WTC11 (cell line): Measurements from ENCODE around the gene RAI1. TPM values are rescaled to one million over a fixed set of nuclear protein-coding genes. Genes with fewer than 3 reads are reported as not detected.
"Not testable (repeated sequence)": the region's sequence is repeated elsewhere in the genome, so short reads cannot be mapped to it uniquely, and the experiment has no call there.

Experiments used
- ATAC-seq: fragments of 200-7000 bp; cut with Tn5 transposase; 2 replicates; pipeline ENCODE4 v1.10.0; 2021; ENCODE audit warnings: mild to moderate bottlenecking, moderate library complexity
- CTCF ChIA-PET: fragments of 300-600 bp; sonication (Branson Sonifier 250); formaldehyde crosslinking; loops from one replicate; lab custom pipeline; 2021; ENCODE audit warnings: antibody characterized with exemption; lab: Charles Lee
- POLR2A ChIA-PET: fragments of 350-600 bp; sonication (Branson Sonifier 250); formaldehyde crosslinking; loops from one replicate; lab custom pipeline; 2021; ENCODE audit warnings: antibody characterized with exemption; lab: Charles Lee
- DNase-seq: peaks from one replicate; pipeline ENCODE4 v3.0.0; 2021; ENCODE audit warnings: low spot score
- H3K27ac Mint-ChIP-seq: 2 replicates; pipeline ENCODE4 v1.8.0; 2021; ENCODE audit warnings: mixed read lengths
- H3K27me3 Mint-ChIP-seq: 2 replicates; pipeline ENCODE4 v1.8.0; 2021; ENCODE audit warnings: low read depth, mild to moderate bottlenecking, moderate library complexity, mixed read lengths
- H3K36me3 Mint-ChIP-seq: 2 replicates; pipeline ENCODE4 v1.8.0; 2021; ENCODE audit warnings: mixed read lengths
- H3K4me1 Mint-ChIP-seq: 2 replicates; pipeline ENCODE4 v1.8.0; 2022; ENCODE audit warnings: mixed read lengths
- H3K4me3 Mint-ChIP-seq: 2 replicates; pipeline ENCODE4 v1.8.0; 2021; ENCODE audit warnings: mild to moderate bottlenecking, moderate library complexity, mixed read lengths
- H3K9me3 Mint-ChIP-seq: 2 replicates; pipeline ENCODE4 v1.8.0; 2021; ENCODE audit warnings: mixed read lengths
- ATF1 ChIP-seq: sonication (generic); formaldehyde crosslinking; IDR thresholded peaks from 2 replicates; pipeline ENCODE4 v1.8.1; 2023; ENCODE audit warnings: mild to moderate bottlenecking, moderate library complexity, missing genetic modification reagents
- ATF2 ChIP-seq: sonication (generic); formaldehyde crosslinking; IDR thresholded peaks from 2 replicates; pipeline ENCODE4 v1.8.1; 2022; ENCODE audit warnings: low read depth, missing genetic modification reagents, borderline replicate concordance
- CREM ChIP-seq: sonication (generic); formaldehyde crosslinking; IDR thresholded peaks from 2 replicates; pipeline ENCODE4 v1.8.1; 2022; ENCODE audit warnings: mild to moderate bottlenecking, missing genetic modification reagents, moderate library complexity
- FOXP1 ChIP-seq: sonication (generic); formaldehyde crosslinking; IDR thresholded peaks from 2 replicates; pipeline ENCODE4 v1.8.0; 2022; ENCODE audit warnings: missing genetic modification reagents, mild to moderate bottlenecking, moderate library complexity, borderline replicate concordance
- GTF2I ChIP-seq: fragments of 250-450 bp; sonication (Bioruptor Pico); conservative IDR thresholded peaks from 2 replicates; pipeline ENCODE4 v1.4.0; 2021; ENCODE audit warnings: mild to moderate bottlenecking
- JUN ChIP-seq: sonication (generic); formaldehyde crosslinking; IDR thresholded peaks from 2 replicates; pipeline ENCODE4 v1.8.0; 2023; ENCODE audit warnings: mild to moderate bottlenecking, missing genetic modification reagents
- NFE2L1 ChIP-seq: sonication (generic); formaldehyde crosslinking; IDR thresholded peaks from 2 replicates; pipeline ENCODE4 v1.8.1; 2023; ENCODE audit warnings: missing genetic modification reagents
- RORB ChIP-seq: fragments of 250-450 bp; sonication (Bioruptor Pico); IDR thresholded peaks from 2 replicates; pipeline ENCODE4 v1.9.0; 2021; ENCODE audit warnings: mild to moderate bottlenecking
- SMAD4 ChIP-seq: sonication (generic); formaldehyde crosslinking; IDR thresholded peaks from 2 replicates; pipeline ENCODE4 v1.8.0; 2022; ENCODE audit warnings: mild to moderate bottlenecking, missing genetic modification reagents
- SOX15 ChIP-seq: fragments of 250-450 bp; sonication (Bioruptor Pico); IDR thresholded peaks from 2 replicates; pipeline ENCODE4 v1.9.0; 2021; ENCODE audit warnings: mild to moderate bottlenecking
- ZNF121 ChIP-seq: sonication (generic); formaldehyde crosslinking; IDR thresholded peaks from 2 replicates; pipeline ENCODE4 v1.8.0; 2023; ENCODE audit warnings: missing genetic modification reagents
- ZNF263 ChIP-seq: sonication (generic); formaldehyde crosslinking; IDR thresholded peaks from 2 replicates; pipeline ENCODE4 v1.8.1; 2022; ENCODE audit warnings: low read depth, mild to moderate bottlenecking, moderate library complexity, missing genetic modification reagents
- ZNF317 ChIP-seq: sonication (generic); formaldehyde crosslinking; IDR thresholded peaks from 2 replicates; pipeline ENCODE4 v1.8.1; 2023; ENCODE audit warnings: low read depth, mild to moderate bottlenecking, moderate library complexity, missing genetic modification reagents, borderline replicate concordance
- total RNA-seq: library from RNA; stranded (reverse); gene quantifications from 3 replicates; pipeline ENCODE4 v1.2.3, GENCODE V29; 2021

RAI1 gene
- total RNA-seq, 1 experiment from 2014 or later = 12.7 TPM

DNA sequence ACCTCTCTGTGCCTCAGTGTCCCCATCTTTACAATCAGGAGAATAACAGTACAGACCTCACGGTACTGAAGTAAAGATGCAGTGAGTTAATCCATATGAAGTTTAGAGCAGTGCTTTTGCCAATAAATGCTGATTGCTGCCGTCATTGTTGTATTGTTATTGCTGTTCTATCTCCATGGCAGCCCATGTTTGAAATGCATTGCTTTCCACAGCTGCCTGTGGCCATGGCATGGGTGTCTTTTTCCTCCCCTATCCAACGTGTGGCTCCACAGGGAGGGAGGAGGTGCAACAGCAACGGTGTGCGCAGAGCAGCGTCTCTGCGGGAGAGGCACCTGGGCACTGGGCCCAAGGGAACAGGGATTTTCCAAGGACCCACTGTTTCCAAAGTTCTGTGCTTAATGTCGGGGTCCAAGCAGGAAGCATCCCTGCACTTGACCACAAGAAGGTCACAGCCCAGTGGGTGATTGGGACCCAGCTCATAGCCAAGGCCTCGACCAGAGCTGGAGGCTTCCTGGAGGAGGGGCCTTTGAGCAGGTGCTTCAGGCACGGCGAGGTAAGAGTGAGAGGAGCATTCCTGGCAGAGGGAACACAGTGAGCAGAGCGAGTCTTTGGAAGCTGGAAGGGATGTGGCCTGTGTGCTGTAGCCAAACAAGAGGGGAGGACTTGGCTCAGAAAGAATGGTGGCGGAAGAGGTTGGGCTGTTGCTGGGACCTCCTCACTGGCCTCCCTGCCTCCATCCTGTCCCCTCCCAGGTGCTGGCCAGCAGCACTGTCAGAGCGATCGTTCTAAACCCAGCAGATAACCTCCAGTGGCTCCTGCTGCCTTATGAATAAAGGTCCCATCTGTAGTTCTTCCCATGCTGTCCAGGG is 3.9 kb downstream of the RAI1 start:
- CTCF ChIA-PET = interaction anchor here (1.1 kb wide), 1 partner anchor 9 kb away, joined by 3 read pairs; no protein-coding TSS in a partner anchor
- no peaks in the 10 kb centered on the region for H3K9me3 Mint-ChIP-seq
- H3K27me3 Mint-ChIP-seq = peaks cover 91% of the 10 kb centered on the region
- peak; percentile 12 for ATAC-seq
- TF ChIP-seq GTF2I (CRISPR knock-in tag) (no peak), NFE2L1 (no peak), ATF2 (no peak), ZNF263 (CRISPR knock-in tag) (peak; percentile 75)
- no peak for DNase-seq
- no peaks in the 10 kb centered on the region for H3K36me3 Mint-ChIP-seq
- no peak overlapping the region for H3K27ac Mint-ChIP-seq
- H3K4me1 Mint-ChIP-seq = peaks cover 43% of the 10 kb centered on the region
- POLR2A ChIA-PET = no interaction called here
- H3K4me3 Mint-ChIP-seq = 0 out of 2 replicates have a peak overlapping the region, but pooled peaks have one; percentile 24

GRCh38 chr17:17685775-17686291 is 4.6 kb downstream of the RAI1 start:
- peaks cover 90% of the 10 kb centered on the region for H3K27me3 Mint-ChIP-seq
- H3K27ac Mint-ChIP-seq = peak overlapping the region; percentile 17

DNA sequence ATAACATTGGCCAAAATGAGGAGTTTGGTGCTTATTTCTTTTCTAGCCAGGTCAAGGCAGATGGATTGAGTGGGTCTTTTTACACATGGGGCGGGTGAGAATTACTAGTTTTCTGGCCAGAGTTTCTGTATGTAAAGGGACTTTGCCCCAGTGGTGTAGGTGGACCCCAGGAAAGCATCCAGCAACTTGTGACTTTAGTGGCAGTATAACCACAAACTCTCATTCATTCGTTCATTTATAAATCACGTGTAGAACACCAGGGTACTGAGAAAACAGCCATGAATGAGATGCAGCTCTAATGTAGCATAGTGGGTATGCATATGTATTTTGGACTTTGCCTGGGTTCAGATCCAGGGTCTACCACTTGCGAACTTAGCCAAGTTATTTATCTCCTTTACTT is 8.1 kb downstream of the RAI1 start:
- DNase-seq (no peak), ATAC-seq (no peak)
- ChIA-PET CTCF (no interaction called here), POLR2A (no interaction called here)
- H3K4me1 Mint-ChIP-seq = peaks cover 63% of the 10 kb centered on the region
- H3K27ac Mint-ChIP-seq = no peak overlapping the region
- H3K36me3 Mint-ChIP-seq = no peaks in the 10 kb centered on the region
- no peak for TF ChIP-seq SOX15 (CRISPR knock-in tag)
- no peak for TF ChIP-seq ATF1 (CRISPR knock-in tag)
- TF ChIP-seq CREM (CRISPR knock-in tag) = no peak
- TF ChIP-seq RORB (CRISPR knock-in tag) = no peak
- TF ChIP-seq SMAD4 (CRISPR knock-in tag) = no peak
- TF ChIP-seq ZNF317 (CRISPR knock-in tag) = no peak
- no peak for TF ChIP-seq ZNF121 (CRISPR knock-in tag)
- no peaks in the 10 kb centered on the region for H3K9me3 Mint-ChIP-seq
- peaks cover 96% of the 10 kb centered on the region for H3K27me3 Mint-ChIP-seq
- no peak overlapping the region for H3K4me3 Mint-ChIP-seq

More at GRCh38 chr17:17685775-17686291, 4.6 kb downstream of the RAI1 start:
- H3K4me1 Mint-ChIP-seq = peaks cover 42% of the 10 kb centered on the region
- peak overlapping the region; percentile 24; the same call in 1 of the 2 replicates for H3K4me3 Mint-ChIP-seq
- H3K36me3 Mint-ChIP-seq = no peaks in the 10 kb centered on the region
- POLR2A ChIA-PET = no interaction called here
- ATAC-seq = no peak
- CTCF ChIA-PET = interaction anchor here (1.1 kb wide), 1 partner anchor 8 kb away, joined by 3 read pairs; no protein-coding TSS in a partner anchor
- no peak for DNase-seq
- TF ChIP-seq FOXP1 (CRISPR knock-in tag) (0 out of 2 replicates have a peak, but pooled peaks have one; percentile 16), JUN (no peak)
- H3K9me3 Mint-ChIP-seq = no peaks in the 10 kb centered on the region

DNA sequence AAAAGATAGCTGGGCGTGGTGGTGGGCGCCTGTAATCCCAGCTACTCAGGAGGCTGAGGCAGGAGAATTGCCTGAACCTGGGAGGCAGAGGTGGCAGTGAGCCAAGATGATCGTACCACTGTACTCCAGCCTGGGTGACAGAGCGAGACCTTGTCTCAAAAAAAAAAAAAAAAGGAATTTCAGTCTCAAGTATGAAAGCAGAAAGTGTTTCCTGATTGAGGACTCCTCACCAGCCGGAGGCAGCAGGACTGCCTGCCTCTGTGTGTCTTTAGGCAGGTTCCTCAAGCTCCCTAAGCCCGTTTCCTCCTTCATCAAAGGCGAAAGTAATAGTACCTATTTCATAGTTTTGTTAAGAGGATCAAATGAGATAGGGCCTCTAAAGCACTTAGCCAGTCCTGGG is 9.0 kb downstream of the RAI1 start:
- ChIA-PET CTCF (interaction anchor here (0.6 to 0.9 kb wide), 2 partner anchors 8 to 113 kb away, joined by 3 read pairs; no protein-coding TSS in a partner anchor), POLR2A (interaction anchor here (0.6 kb wide), 1 partner anchor 193 kb away, joined by 4 read pairs; no protein-coding TSS in a partner anchor)
- H3K9me3 Mint-ChIP-seq, DNase-seq, H3K36me3 Mint-ChIP-seq, ATAC-seq, H3K4me3 Mint-ChIP-seq, H3K27ac Mint-ChIP-seq: not testable (repeated sequence)
- Mint-ChIP-seq H3K27me3 (peaks cover 91% of the 10 kb centered on the region), H3K4me1 (peaks cover 57% of the 10 kb centered on the region)
